Aorta (tissue), 5 donors: ENCODE results near the gene LENEP. TPM values are rescaled to one million over a fixed set of nuclear protein-coding genes. Genes with fewer than 3 reads are reported as not detected.

Experiments used
- ATAC-seq: fragments of 200-7000 bp; cut with Tn5 transposase; one replicate; pipeline ENCODE4 v1.9.1; 2022; ENCODE audit warnings: moderate library complexity; ENCODE audit not compliant: low FRiP score
- DNase-seq, 2 donors: peaks; one replicate each; pipeline ENCODE4 v3.0.0-alpha.2; 2020
- H3K27ac ChIP-seq, 2 donors: one replicate each; pipeline ENCODE4 v1.5.1; 2013; ENCODE audit warnings: low read length in 2 of 2, mild to moderate bottlenecking in 2 of 2, moderate library complexity in 2 of 2, control low read depth in 1 of 2, inconsistent platforms in 1 of 2, low read depth in 1 of 2
- H3K27me3 ChIP-seq, 2 donors: one replicate each; pipeline ENCODE4 v1.6.1; 2013; ENCODE audit warnings: control low read depth in 1 of 2, low read length in 1 of 2, mild to moderate bottlenecking in 1 of 2, moderate library complexity in 1 of 2; ENCODE audit not compliant: insufficient read depth in 2 of 2, control insufficient read depth in 1 of 2
- H3K36me3 ChIP-seq, 2 donors: one replicate each; pipeline ENCODE4 v1.6.1; 2013; ENCODE audit warnings: control low read depth in 1 of 2, low read length in 1 of 2, mild to moderate bottlenecking in 1 of 2; ENCODE audit not compliant: insufficient read depth in 2 of 2, control insufficient read depth in 1 of 2
- H3K4me1 ChIP-seq, 2 donors: one replicate each; pipeline ENCODE4 v1.6.1; 2013; ENCODE audit warnings: low read length in 2 of 2, control low read depth in 1 of 2, mild to moderate bottlenecking in 1 of 2, moderate library complexity in 1 of 2; ENCODE audit not compliant: insufficient read depth in 2 of 2, control insufficient read depth in 1 of 2
- H3K4me3 ChIP-seq, 2 donors: one replicate each; pipeline ENCODE4 v1.5.1; 2013; ENCODE audit warnings: low read length in 2 of 2, control low read depth in 1 of 2, mild to moderate bottlenecking in 1 of 2
- H3K9me3 ChIP-seq: one replicate; pipeline ENCODE4 v1.6.1; 2013; ENCODE audit warnings: mild to moderate bottlenecking, low read length; ENCODE audit not compliant: control insufficient read depth
- WGBS, 2 donors: extraction: QIAGEN DNeasy Blood & Tissue Kit; methylation state at CpG; one replicate each; pipeline ENCODE4 v1.1.7; 2013; 5-methylcytosine and 5-hydroxymethylcytosine counted together
- intact Hi-C, 2 donors: fragments of 100-400 bp; cut with DNase I; formaldehyde crosslinking; loops; one replicate each; pipeline versions ENCODE4 v1.14.2 to v1.15.0; 2022
- polyA plus RNA-seq, 2 donors: library from polyadenylated mRNA; stranded (reverse); fragments of 200-250 nt; gene quantifications; one replicate each; pipeline ENCODE4 v1.2.3, GENCODE V29; 2013
- total RNA-seq, 2 donors: library from RNA; stranded (reverse); fragmentation: NEBNext Ultra II Directional; extraction: Animal tissue kit (Norgen Biotek cat#: 25700); gene quantifications; one replicate each; pipeline ENCODE4 v1.2.1, GENCODE V29; 2021
- donor health status: healthy with polysubstance abuse.
- donor health status: Bipolar disorder and iron deficiency.
- donor health status: DM: no; HTN: no; CAD: no.
- donor health status: DM: no; HTN: no; CAD: no.
- donor health status: DM: yes; HTN: yes; CAD: no.

LENEP gene
- total and polyA plus RNA-seq, 4 donors: not detected

DNA sequence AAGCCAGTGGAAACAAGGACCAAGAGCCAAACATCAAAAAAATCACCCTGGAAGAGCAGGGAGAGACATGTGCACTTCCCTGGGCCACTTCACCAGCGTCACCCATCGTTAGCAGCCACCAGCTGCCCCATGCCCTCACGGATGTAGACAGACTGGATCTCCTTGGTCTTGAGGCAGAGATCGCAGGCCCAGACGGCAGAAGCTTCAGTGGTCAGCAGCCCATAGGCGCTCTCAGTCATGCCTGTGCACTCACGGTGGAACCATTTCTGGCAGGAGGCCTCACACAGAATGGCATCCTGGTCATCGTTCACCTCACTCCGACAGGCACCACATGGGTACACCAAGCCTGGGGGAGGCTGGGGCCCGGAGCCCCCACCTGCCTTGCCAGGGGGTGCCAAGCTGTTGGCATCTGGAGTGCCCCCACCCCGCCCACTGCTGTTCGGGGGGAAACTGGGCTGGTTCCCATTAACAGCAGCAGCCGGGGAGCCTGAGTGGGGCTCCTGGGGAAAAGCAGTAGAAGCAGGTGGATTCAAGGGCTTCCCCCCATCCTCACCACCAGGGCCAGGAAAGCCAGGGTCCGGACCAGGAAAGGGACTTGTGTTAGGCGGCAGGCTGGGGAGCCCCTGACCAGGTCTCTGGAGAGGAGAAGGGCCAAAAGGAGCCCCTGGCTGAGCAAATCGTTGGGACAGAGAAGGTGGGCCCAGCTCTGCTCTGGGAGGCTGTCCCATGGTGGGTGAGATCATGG lies 34.5 kb upstream of the LENEP start:
- H3K27ac ChIP-seq: no peak overlapping the region
- 80 to 83% methylated on average over 16 of the region's 16 CpGs for WGBS, 2 donors
- peaks cover 0 to 2% of the 10 kb centered on the region in 2 donors for H3K36me3 ChIP-seq
- peaks cover 0 to 4% of the 10 kb centered on the region in 2 donors for H3K4me1 ChIP-seq
- H3K4me3 ChIP-seq: no peak overlapping the region
- DNase-seq (peak in 1 of 2 donors; percentile 45), ATAC-seq (no peak)
- intact Hi-C loops: loop anchor here in 1 of 2 donors (5.0 kb wide), 1 partner anchor 58 kb away; no protein-coding TSS in a partner anchor
- no peaks in the 10 kb centered on the region for H3K9me3 ChIP-seq
- H3K27me3 ChIP-seq: no peaks in the 10 kb centered on the region

DNA sequence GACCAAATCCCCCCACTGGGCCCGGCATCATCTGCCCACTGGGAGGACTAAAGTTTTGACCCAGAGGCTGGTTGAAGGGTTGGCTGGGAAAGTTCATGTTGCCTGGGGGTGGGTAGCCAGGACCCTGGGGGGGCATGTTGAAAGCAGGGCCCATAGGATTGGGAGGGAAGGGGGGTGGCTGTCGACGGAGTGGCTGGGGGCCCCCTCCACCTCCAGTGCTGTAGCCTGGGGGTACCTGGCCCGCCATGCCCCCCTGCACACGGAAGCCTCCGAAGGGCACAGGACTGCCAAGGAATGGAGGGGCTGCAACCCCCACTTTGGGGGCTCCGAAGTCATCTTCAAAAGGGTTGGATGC lies 34.0 kb upstream of the LENEP start:
- Histone ChIP-seq H3K9me3 (no peaks in the 10 kb centered on the region), H3K27me3 (no peaks in the 10 kb centered on the region), H3K4me3 (no peak overlapping the region), H3K4me1 (no peaks in the 10 kb centered on the region), H3K36me3 (peaks cover 0 to 2% of the 10 kb centered on the region in 2 donors), H3K27ac (no peak overlapping the region)
- intact Hi-C loops: loop anchor here in 1 of 2 donors (5.0 kb wide), 1 partner anchor 58 kb away; no protein-coding TSS in a partner anchor
- WGBS, 2 donors: 89 to 92% methylated on average over 7 of the region's 7 CpGs
- DNase-seq (peak in 1 of 2 donors; percentile 48), ATAC-seq (no peak)

DNA sequence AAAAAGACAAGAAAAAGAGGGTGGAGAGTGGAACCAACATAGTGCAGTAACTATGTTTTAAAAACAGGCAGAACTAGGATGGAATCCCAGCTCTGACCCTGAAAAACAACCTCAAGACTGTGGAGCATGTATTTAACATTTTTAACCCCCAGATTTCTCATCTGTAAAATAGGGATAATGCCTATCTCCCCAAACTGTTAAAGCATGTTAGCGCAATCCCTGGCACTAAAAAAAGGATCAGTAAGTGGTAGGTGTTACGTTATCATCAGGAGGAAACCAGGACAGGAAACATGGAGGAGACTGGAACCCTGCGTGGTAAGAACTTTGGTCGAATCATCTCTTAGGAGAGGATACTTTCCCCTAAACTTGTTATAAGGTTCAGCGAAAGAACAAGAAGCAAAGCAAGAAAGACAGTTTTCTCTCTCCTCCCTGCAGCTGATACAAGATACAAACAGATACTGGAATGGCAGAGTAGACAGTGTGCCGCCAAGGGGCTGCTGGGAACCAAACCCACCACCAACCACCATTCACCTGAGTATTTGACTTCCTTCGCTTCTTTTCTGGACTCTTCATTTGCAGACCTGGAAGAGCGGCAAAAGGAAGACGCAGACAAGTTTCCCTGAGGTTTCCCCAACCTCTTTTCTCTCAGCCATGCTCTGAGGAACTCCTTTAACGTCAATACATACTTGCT lies 32.8 kb upstream of the LENEP start:
- ATAC-seq (no peak), DNase-seq (peak in 1 of 2 donors; percentile 14)
- Histone ChIP-seq H3K27ac (no peak overlapping the region), H3K36me3 (peaks cover 0 to 10% of the 10 kb centered on the region in 2 donors), H3K27me3 (no peaks in the 10 kb centered on the region), H3K4me3 (peak overlapping the region; percentile 29 to 72), H3K9me3 (no peaks in the 10 kb centered on the region), H3K4me1 (no peaks in the 10 kb centered on the region)
- intact Hi-C loops: no loop called here
- 45 to 49% methylated on average over 10 of the region's 10 CpGs for WGBS, 2 donors

DNA sequence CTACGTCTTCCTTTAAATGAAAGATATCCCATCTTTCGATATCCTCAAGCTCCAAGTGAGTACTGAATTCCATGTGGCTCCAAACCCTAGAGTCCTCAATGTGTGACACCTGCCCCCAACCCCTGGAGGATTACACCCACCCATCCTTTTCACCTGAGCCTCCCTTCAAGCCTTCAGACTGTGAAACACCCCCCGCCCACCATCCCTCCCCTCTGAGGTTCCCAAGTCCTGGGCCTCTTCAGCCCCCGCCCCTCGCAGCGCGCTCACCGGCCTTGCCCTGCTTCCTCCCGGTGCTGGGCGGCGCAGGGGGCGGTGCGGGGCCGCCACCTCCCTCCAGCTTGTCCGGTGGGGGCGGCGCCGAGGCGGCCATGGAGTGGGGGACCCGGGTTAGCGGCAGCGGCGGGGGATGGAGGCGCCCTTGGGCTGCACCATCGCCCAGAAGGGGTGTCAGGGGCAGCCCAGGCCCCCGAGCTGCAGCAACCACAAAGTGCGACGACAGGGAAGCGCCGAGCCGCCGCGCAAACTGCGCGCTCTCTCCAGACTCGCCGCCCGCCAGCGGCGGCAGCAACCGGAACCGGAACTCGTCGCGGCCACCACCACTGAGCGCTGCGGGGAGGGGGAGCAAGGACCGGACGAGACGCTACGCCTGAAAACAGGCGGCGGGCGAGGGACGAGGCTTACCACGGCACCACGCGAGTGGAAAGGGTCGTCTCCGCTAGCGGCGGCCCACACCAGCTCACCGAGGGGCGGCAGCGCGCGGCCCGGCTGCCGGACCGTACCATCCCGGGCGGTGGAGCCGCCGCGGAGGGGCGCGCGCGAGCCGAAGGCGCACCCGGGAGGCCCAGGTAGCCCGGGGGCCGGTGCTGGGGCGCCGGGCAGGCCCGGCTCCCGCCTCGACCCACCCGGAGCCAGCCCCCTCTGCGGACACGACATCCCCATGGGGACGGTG lies 31.9 kb upstream of the LENEP start, which contains the start of gene PYGO2:
TSS of gene PYGO2 (minus strand) at position 576 of the 949 bp plus-strand sequence. CDS start at position 370, 206 bp downstream.
- H3K4me1 ChIP-seq: no peaks in the 10 kb centered on the region
- H3K9me3 ChIP-seq: no peaks in the 10 kb centered on the region
- DNase-seq: peak; percentile 86 to 95
- ATAC-seq: peak; percentile 92
- peak within 1 kb of the TSS; percentile 12 to 70 for H3K27ac ChIP-seq
- peak within 1 kb of the TSS; percentile 29 to 72 for H3K4me3 ChIP-seq
- peaks cover 0 to 12% of the 10 kb centered on the region in 2 donors for H3K36me3 ChIP-seq
- no peaks in the 10 kb centered on the region for H3K27me3 ChIP-seq
- intact Hi-C loops: loop anchor here in 1 of 2 donors (2.0 kb wide), 1 partner anchor 37 kb away; no protein-coding TSS in a partner anchor
- 1% methylated on average over 70 to 93 of the region's 93 CpGs for WGBS, 2 donors

DNA sequence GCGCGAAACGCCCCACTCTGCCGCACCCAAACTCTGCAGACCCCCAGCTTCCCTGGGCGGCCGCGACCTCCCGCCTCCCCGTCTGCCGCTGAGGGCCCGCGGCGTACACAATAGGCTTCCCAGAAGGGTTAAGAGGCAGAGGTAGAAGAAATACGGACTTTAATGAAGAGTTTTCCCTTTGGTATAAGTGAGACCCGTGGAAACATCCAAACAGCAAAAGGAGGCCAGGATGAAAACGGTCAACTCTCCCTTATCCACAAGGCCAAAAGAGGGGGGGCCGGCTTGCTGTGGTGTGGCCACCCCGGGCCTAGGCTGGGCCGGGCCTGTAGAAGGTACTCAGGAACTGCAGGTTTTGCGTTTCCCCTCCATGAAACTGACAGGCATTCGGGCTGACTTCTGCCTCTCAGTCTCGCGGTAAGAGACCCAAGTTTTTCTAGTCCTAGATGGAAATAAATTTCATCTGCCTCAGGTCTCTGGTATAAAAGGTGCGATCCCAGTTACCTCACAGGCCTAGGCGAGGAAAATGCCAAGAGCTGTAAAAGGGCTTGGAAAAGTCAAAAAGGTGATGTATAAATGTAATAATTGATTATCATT lies 31.1 kb upstream of the LENEP start:
- DNase-seq: peak in 1 of 2 donors; percentile 48
- Histone ChIP-seq H3K4me1 (no peaks in the 10 kb centered on the region), H3K4me3 (peak overlapping the region; percentile 29 to 72), H3K27me3 (no peaks in the 10 kb centered on the region), H3K36me3 (peaks cover 0 to 12% of the 10 kb centered on the region in 2 donors), H3K27ac (peak overlapping the region; percentile 12 to 70), H3K9me3 (no peaks in the 10 kb centered on the region)
- WGBS, 2 donors: 2% methylated on average over 25 of the region's 25 CpGs
- ATAC-seq: peak; percentile 2
- intact Hi-C loops: loop anchor here in 1 of 2 donors (2.0 kb wide), 1 partner anchor 37 kb away; no protein-coding TSS in a partner anchor

DNA sequence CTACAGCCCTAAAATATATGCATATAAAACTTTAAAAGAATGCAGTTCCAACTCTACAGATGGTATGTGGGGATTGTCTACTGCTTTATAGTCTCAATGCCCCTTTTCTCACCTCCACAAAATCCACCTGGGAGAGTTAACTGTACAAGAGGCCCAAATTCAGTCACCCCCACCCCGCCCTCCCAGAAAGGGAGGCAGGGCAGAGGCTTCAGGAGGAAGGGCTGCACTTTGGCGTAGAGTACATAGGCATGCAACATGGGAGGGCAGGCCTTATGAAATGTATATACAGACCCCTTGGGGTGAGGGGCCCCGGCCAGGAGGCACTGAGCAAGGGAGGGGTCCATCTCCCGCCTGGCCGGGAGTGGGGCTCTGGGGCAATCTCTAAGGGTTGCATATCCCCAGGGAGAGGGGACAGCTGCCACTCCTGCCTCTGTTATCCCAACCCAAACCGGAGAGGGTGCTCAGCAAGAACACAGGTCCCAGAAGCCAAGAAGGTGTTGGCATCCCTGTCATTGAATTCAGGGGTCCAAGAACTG lies 30.5 kb upstream of the LENEP start:
- WGBS, 2 donors: 38 to 49% methylated on average over 6 of the region's 6 CpGs
- intact Hi-C loops: loop anchor here in 1 of 2 donors (2.0 kb wide), 1 partner anchor 36 kb away; no protein-coding TSS in a partner anchor
- ATAC-seq (no peak), DNase-seq (peak in 1 of 2 donors; percentile 43)
- Histone ChIP-seq H3K4me3 (no peak overlapping the region), H3K9me3 (no peaks in the 10 kb centered on the region), H3K27me3 (no peaks in the 10 kb centered on the region), H3K36me3 (peaks cover 0 to 13% of the 10 kb centered on the region in 2 donors), H3K27ac (no peak overlapping the region), H3K4me1 (no peaks in the 10 kb centered on the region)

DNA sequence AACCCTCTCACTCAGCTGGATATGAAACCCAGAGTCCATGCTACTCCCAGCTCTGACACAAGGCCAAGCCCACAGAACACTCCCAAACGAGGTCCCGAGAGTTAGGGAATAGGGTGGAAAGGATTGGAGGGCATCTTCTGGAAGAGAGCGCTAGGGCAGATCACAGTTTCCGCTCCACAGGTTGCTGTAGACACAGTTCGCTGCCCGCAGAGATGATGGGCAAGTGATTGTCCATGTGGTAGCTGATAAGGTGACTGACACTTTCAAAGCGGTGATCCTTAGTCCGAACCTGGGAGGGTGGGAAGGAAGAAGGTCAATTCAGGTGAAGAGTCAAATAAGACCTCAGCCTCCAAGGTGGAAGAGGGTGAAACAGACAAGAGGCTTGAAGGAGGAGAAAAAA lies 29.7 kb upstream of the LENEP start:
- ATAC-seq: no peak
- Histone ChIP-seq H3K9me3 (no peaks in the 10 kb centered on the region), H3K27me3 (no peaks in the 10 kb centered on the region), H3K27ac (no peak overlapping the region), H3K4me1 (no peaks in the 10 kb centered on the region), H3K36me3 (peaks cover 0 to 15% of the 10 kb centered on the region in 2 donors), H3K4me3 (no peak overlapping the region)
- WGBS, 2 donors: 73 to 74% methylated on average over 8 of the region's 8 CpGs
- no peak for DNase-seq
- intact Hi-C loops: loop anchor here in 1 of 2 donors (2.0 kb wide), 1 partner anchor 35 kb away; no protein-coding TSS in a partner anchor
